HepG2 (cell line): ENCODE data around the gene F7. TPM values are rescaled to one million over a fixed set of nuclear protein-coding genes. Genes with fewer than 3 reads are reported as not detected.

ENCODE experiments used
- CCAR2 ChIP-seq: fragments of 200-400 bp; formaldehyde crosslinking; optimal IDR thresholded peaks from 2 replicates; pipeline ENCODE3; 2018; ENCODE audit warnings: low read depth, mild to moderate bottlenecking, low read length, moderate library complexity
- ESRRA ChIP-seq: sonication (generic); formaldehyde crosslinking; IDR thresholded peaks from 2 replicates; pipeline ENCODE4 v1.5.1; 2020; ENCODE audit warnings: mild to moderate bottlenecking, low read depth, missing genetic modification reagents
- FOXM1 ChIP-seq: sonication (generic); formaldehyde crosslinking; IDR thresholded peaks from 2 replicates; pipeline ENCODE4 v1.5.0; 2020; ENCODE audit warnings: missing genetic modification reagents
- GTF3A ChIP-seq: sonication (generic); formaldehyde crosslinking; conservative IDR thresholded peaks from 2 replicates; pipeline ENCODE4 v1.4.0; 2020; ENCODE audit warnings: mild to moderate bottlenecking, missing genetic modification reagents
- HES4 ChIP-seq: sonication (generic); formaldehyde crosslinking; IDR thresholded peaks from 2 replicates; pipeline ENCODE4 v1.9.0; 2021; ENCODE audit warnings: mild to moderate bottlenecking, missing genetic modification reagents, borderline replicate concordance
- HNRNPLL ChIP-seq: fragments of 200-400 bp; formaldehyde crosslinking; IDR thresholded peaks from 2 replicates; pipeline ENCODE4 v1.6.1; 2017; ENCODE audit warnings: mild to moderate bottlenecking, low read depth, low read length; ENCODE audit not compliant: poor library complexity, severe bottlenecking
- KLF15 ChIP-seq: sonication (generic); formaldehyde crosslinking; IDR thresholded peaks from 2 replicates; pipeline ENCODE4 v1.8.1; 2023; ENCODE audit warnings: borderline replicate concordance, mild to moderate bottlenecking, inconsistent platforms, missing genetic modification reagents, mixed read lengths
- MEF2D ChIP-seq: sonication (generic); formaldehyde crosslinking; IDR thresholded peaks from 2 replicates; pipeline ENCODE4 v1.5.1; 2020; ENCODE audit warnings: mild to moderate bottlenecking, missing genetic modification reagents
- RBAK ChIP-seq: sonication (generic); formaldehyde crosslinking; IDR thresholded peaks from 2 replicates; pipeline ENCODE4 v1.5.1; 2020; ENCODE audit warnings: mild to moderate bottlenecking, missing genetic modification reagents
- SMAD3 ChIP-seq: sonication (generic); formaldehyde crosslinking; IDR thresholded peaks from 2 replicates; pipeline ENCODE4 v1.4.0; 2020; ENCODE audit warnings: missing genetic modification reagents
- SNRNP70 ChIP-seq: fragments of 200-400 bp; formaldehyde crosslinking; IDR thresholded peaks from 2 replicates; pipeline ENCODE4 v1.6.1; 2017; ENCODE audit warnings: mild to moderate bottlenecking, low read depth, low read length, moderate library complexity
- TCF7L2 ChIP-seq: IDR thresholded peaks from 2 replicates; pipeline ENCODE4 v1.6.1; 2011; ENCODE audit warnings: mild to moderate bottlenecking, low read depth, low read length, moderate library complexity
- ZFP36L1 ChIP-seq: sonication (generic); formaldehyde crosslinking; IDR thresholded peaks from 2 replicates; pipeline ENCODE4 v1.8.0; 2022; ENCODE audit warnings: mild to moderate bottlenecking, missing genetic modification reagents, moderate library complexity
- ZNF260 ChIP-seq: sonication (generic); formaldehyde crosslinking; IDR thresholded peaks from 2 replicates; pipeline ENCODE4 v1.4.0; 2020; ENCODE audit warnings: missing genetic modification reagents, low read depth, mild to moderate bottlenecking, borderline replicate concordance
- ZNF263 ChIP-seq: sonication (generic); formaldehyde crosslinking; IDR thresholded peaks from 2 replicates; pipeline ENCODE4 v1.4.0; 2020; ENCODE audit warnings: missing genetic modification reagents
- ZNF343 ChIP-seq: sonication (generic); formaldehyde crosslinking; IDR thresholded peaks from 2 replicates; pipeline ENCODE4 v1.4.0; 2020; ENCODE audit warnings: mild to moderate bottlenecking, missing genetic modification reagents
- polyA plus RNA-seq, 8 experiments: library from polyadenylated mRNA; depleted of rRNA in 3 of 8; stranded (reverse) in 7 of 8; unstranded in 1 of 8; fragments of >200 nt; fragmentation: Illumina TruSeq in 4 of 8; extraction: Trizol in 4 of 8; gene quantifications; 2 replicates each; pipeline versions ENCODE4 v1.2.1 to v1.2.3, GENCODE V29; 2011 to 2016; ENCODE audit warnings: low read depth in 4 of 8, missing spikeins in 1 of 8, mixed read lengths in 1 of 8; ENCODE audit not compliant: insufficient read depth in 1 of 8
- total RNA-seq, 5 experiments: library from RNA; depleted of rRNA; stranded (reverse); fragments of >200 nt; fragmentation: Illumina TruSeq; extraction: Trizol; gene quantifications; 2 replicates each; pipeline ENCODE4 v1.2.3, GENCODE V29; 2016; ENCODE audit warnings: low read depth in 1 of 5
- TF ChIP-seq, protein P1 (sequence below): sonication (generic); formaldehyde crosslinking; IDR thresholded peaks from 2 replicates; pipeline ENCODE4 v1.9.0; 2021; ENCODE audit warnings: missing genetic modification reagents, mild to moderate bottlenecking, borderline replicate concordance
- TF ChIP-seq, protein P2 (sequence below): IDR thresholded peaks from 2 replicates; pipeline ENCODE4 v1.6.1; 2016
- TF ChIP-seq, protein P3 (sequence below): sonication (generic); formaldehyde crosslinking; IDR thresholded peaks from 2 replicates; pipeline ENCODE4 v1.5.1; 2020; ENCODE audit warnings: mild to moderate bottlenecking, missing genetic modification reagents, moderate library complexity
- TF ChIP-seq, protein P4 (sequence below): sonication (generic); formaldehyde crosslinking; conservative IDR thresholded peaks from 2 replicates; pipeline ENCODE4 v1.5.0; 2020; ENCODE audit warnings: missing genetic modification reagents
- TF ChIP-seq, protein P5 (sequence below): sonication (generic); formaldehyde crosslinking; IDR thresholded peaks from 2 replicates; pipeline ENCODE4 v1.8.1; 2023; ENCODE audit warnings: mild to moderate bottlenecking, moderate library complexity, missing genetic modification reagents

Gene F7
- total and polyA plus RNA-seq, 2 of the 13 experiments (the other 11 are each of a cell fraction or from before 2014, with no cell fraction given): 12.6 to 26.5 TPM

DNA sequence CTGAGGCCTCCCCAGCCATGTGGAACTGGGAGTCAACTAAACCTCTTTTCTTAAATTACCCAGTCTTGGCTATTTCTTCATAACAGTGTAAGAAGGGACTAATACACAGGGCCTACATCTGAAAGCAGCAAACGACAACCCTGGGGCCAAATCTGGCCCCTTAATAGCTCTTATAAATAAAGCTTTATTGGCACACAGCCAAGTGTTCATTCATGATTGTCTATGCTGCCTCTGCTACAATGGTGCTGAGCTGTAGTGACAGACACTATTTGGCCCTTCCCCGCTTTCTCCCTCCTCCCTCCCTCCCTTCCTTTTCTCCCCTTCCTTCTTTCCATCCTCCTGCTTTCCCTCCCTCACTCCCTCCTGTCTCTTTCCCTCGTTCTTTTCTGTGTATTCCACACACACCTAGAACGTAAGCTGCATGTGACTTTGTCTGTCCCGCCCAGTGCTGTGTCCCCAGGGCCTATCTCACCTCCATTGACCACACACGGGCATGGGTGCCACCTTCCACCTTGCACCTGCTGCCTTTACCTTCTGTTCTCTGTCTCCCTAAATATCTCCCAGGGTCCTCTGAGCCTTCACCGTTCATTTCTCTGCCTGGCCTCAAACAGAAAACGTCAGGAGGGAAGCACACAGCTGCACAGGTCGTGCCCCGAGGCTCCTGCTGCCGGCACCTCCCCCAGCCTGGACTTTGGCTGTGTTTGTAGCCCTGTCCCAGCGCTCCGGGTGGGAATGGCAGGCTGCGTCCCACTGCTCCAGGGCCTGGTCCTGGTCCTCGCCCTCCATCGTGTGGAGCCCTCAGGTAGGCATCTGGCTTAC lies 52.5 kb downstream of the F7 start, which contains the start of gene PROZ (continued):
- no peak for TF ChIP-seq HNRNPLL
- TF ChIP-seq, protein P1, sequence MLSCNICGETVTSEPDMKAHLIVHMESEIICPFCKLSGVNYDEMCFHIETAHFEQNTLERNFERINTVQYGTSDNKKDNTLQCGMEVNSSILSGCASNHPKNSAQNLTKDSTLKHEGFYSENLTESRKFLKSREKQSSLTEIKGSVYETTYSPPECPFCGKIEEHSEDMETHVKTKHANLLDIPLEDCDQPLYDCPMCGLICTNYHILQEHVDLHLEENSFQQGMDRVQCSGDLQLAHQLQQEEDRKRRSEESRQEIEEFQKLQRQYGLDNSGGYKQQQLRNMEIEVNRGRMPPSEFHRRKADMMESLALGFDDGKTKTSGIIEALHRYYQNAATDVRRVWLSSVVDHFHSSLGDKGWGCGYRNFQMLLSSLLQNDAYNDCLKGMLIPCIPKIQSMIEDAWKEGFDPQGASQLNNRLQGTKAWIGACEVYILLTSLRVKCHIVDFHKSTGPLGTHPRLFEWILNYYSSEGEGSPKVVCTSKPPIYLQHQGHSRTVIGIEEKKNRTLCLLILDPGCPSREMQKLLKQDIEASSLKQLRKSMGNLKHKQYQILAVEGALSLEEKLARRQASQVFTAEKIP (CRISPR knock-in tag): no peak
- TF ChIP-seq, protein P2, sequence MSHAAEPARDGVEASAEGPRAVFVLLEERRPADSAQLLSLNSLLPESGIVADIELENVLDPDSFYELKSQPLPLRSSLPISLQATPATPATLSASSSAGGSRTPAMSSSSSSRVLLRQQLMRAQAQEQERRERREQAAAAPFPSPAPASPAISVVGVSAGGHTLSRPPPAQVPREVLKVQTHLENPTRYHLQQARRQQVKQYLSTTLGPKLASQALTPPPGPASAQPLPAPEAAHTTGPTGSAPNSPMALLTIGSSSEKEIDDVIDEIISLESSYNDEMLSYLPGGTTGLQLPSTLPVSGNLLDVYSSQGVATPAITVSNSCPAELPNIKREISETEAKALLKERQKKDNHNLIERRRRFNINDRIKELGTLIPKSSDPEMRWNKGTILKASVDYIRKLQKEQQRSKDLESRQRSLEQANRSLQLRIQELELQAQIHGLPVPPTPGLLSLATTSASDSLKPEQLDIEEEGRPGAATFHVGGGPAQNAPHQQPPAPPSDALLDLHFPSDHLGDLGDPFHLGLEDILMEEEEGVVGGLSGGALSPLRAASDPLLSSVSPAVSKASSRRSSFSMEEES (CRISPR knock-in tag): peak; percentile 81
- TF ChIP-seq, protein P3, sequence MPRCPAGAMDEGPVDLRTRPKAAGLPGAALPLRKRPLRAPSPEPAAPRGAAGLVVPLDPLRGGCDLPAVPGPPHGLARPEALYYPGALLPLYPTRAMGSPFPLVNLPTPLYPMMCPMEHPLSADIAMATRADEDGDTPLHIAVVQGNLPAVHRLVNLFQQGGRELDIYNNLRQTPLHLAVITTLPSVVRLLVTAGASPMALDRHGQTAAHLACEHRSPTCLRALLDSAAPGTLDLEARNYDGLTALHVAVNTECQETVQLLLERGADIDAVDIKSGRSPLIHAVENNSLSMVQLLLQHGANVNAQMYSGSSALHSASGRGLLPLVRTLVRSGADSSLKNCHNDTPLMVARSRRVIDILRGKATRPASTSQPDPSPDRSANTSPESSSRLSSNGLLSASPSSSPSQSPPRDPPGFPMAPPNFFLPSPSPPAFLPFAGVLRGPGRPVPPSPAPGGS (CRISPR knock-in tag): peak; percentile 76; the same call in 1 of the 2 replicates
- no peak for TF ChIP-seq RBAK (CRISPR knock-in tag)
- TF ChIP-seq CCAR2: no peak
- no peak for TF ChIP-seq HES4 (CRISPR knock-in tag)
- no peak for TF ChIP-seq ZFP36L1
- TF ChIP-seq, protein P4, sequence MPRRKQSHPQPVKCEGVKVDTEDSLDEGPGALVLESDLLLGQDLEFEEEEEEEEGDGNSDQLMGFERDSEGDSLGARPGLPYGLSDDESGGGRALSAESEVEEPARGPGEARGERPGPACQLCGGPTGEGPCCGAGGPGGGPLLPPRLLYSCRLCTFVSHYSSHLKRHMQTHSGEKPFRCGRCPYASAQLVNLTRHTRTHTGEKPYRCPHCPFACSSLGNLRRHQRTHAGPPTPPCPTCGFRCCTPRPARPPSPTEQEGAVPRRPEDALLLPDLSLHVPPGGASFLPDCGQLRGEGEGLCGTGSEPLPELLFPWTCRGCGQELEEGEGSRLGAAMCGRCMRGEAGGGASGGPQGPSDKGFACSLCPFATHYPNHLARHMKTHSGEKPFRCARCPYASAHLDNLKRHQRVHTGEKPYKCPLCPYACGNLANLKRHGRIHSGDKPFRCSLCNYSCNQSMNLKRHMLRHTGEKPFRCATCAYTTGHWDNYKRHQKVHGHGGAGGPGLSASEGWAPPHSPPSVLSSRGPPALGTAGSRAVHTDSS (CRISPR knock-in tag): no peak
- TF ChIP-seq GTF3A (CRISPR knock-in tag): no peak
- no peak for TF ChIP-seq FOXM1 (CRISPR knock-in tag)
- TF ChIP-seq ZNF263: peak; percentile 61
- TF ChIP-seq MEF2D: peak; percentile 79; the same call in 1 of the 2 replicates
- TF ChIP-seq SNRNP70: no peak
- TF ChIP-seq ZNF260 (CRISPR knock-in tag): no peak
- no peak for TF ChIP-seq ZNF343
- no peak for TF ChIP-seq TCF7L2
- TF ChIP-seq KLF15: no peak
- TF ChIP-seq ESRRA (CRISPR knock-in tag): 0 out of 2 replicates have a peak, but pooled peaks have one; percentile 38
- TF ChIP-seq SMAD3 (CRISPR knock-in tag): 0 out of 2 replicates have a peak, but pooled peaks have one; percentile 52
- TF ChIP-seq, protein P5, sequence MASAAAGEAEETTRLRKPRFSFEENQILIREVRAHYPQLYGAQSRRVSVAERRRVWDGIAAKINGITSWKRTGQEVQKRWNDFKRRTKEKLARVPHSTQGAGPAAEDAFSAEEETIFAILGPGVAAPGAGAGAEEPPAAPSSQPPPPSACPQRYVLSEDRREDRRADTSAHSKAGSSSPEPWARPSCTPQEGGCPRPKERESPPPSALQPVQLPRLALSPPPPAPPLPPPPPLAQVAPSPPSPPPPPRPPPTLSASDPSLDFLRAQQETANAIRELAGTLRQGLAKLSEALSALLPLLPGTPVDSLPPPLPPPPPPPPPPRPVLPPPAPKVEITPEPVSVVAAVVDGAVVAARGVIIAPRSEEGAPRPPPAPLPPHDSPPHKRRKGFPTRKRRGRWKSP (CRISPR knock-in tag): no peak
